Measurements from ENCODE around the gene HRC.

Gene HRC

DNA sequence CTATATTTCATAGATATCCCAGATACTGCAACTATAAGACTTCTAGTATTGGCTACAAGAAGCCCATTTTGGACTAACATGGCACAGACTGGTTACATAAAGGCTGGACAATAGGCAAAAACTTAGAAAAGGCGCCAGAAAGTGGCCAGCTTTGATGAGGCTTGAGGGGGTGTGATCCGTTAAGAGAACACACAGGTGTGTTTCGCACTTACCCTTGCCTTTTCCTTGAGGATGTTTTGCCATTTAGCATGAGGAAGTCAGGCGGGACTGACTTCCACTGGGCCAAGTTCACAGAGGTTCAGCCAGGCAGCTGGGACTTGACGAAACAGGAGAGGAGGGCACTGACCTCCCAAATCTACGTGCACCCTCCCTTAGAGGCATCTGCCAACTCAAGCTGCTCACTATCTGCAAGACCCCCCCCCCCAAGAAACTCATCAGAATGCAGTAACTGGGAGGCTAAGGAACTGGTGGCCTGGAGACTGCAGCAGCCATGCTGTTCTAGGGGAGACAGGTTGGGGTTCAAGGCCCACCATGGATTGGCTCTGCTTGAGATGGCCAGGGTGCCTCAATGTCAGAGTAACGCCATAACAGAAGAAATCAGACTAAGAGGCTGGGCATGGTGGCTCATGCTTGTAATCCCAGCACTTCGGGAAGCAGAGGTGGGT lies 45.5 kb downstream of the HRC start:
- TF ChIP-seq, protein P1, sequence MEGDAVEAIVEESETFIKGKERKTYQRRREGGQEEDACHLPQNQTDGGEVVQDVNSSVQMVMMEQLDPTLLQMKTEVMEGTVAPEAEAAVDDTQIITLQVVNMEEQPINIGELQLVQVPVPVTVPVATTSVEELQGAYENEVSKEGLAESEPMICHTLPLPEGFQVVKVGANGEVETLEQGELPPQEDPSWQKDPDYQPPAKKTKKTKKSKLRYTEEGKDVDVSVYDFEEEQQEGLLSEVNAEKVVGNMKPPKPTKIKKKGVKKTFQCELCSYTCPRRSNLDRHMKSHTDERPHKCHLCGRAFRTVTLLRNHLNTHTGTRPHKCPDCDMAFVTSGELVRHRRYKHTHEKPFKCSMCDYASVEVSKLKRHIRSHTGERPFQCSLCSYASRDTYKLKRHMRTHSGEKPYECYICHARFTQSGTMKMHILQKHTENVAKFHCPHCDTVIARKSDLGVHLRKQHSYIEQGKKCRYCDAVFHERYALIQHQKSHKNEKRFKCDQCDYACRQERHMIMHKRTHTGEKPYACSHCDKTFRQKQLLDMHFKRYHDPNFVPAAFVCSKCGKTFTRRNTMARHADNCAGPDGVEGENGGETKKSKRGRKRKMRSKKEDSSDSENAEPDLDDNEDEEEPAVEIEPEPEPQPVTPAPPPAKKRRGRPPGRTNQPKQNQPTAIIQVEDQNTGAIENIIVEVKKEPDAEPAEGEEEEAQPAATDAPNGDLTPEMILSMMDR (IDR thresholded peaks at IDR 0.05), result no peak

DNA sequence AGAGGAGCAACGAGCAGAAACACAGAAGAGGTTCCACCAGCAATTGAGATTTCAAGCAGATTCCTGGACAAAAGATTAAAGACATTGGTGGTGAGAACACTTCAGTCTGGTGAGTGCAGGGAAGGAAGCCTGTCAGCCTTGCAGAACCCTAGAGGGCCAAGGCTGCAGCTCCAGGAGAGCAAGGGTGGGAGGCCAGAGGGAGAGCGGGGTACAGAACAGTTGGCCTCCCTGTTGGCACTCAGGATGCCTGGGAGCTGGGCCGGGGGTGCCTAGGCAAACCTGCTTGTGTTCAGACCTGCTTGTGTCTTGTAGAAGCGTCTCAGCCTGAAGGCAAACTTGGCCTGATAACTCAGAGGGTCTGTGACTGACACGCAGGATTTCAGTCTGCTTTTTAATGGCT lies 46.1 kb downstream of the HRC start:
- TF ChIP-seq, protein P1 (IDR thresholded peaks at IDR 0.05), result no peak

DNA sequence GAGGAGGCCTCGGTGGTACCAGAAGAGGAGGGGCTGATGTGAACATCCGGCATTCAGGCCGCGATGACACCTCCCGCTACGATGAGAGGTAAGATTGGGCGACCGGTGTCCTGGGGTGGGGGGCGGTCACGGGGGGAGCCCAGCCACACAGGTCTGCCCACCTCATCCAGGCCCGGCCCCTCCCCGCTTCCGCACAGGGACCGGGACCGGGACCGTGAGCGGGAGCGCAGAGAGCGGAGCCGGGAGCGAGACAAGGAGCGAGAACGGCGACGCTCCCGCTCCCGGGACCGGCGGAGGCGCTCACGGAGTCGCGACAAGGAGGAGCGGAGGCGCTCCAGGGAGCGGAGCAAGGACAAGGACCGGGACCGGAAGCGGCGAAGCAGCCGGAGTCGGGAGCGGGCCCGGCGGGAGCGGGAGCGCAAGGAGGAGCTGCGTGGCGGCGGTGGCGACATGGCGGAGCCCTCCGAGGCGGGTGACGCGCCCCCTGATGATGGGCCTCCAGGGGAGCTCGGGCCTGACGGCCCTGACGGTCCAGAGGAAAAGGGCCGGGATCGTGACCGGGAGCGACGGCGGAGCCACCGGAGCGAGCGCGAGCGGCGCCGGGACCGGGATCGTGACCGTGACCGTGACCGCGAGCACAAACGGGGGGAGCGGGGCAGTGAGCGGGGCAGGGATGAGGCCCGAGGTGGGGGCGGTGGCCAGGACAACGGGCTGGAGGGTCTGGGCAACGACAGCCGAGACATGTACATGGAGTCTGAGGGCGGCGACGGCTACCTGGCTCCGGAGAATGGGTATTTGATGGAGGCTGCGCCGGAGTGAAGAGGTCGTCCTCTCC lies 47.4 kb downstream of the HRC start:
- TF ChIP-seq, protein P1 (IDR thresholded peaks at IDR 0.05), result no peak

DNA sequence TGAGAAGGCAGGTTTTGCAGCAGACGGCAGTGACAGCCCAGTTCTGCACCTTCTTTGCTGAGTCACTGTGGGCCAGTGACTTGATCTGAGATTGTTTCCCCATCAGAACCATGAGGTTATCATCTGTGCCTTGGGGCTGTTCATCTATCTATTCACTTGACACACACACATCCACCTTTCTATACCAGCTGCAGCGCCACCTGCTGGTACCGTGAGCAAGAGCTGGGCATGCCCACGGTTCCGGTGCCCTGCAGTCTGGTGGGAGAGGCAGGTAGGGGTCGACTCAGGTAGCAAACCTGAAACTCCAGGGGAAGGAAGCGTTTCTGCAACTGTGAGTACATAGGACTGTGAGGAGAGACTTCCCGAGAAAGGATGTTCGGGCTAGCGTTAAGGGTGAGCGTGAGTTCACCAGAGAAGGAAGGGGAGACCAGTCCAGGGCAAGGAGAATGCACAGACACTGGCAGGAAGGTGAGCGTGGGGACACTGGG lies 48.5 kb downstream of the HRC start:
- TF ChIP-seq, protein P1 (IDR thresholded peaks at IDR 0.05), result peak; percentile 84

DNA sequence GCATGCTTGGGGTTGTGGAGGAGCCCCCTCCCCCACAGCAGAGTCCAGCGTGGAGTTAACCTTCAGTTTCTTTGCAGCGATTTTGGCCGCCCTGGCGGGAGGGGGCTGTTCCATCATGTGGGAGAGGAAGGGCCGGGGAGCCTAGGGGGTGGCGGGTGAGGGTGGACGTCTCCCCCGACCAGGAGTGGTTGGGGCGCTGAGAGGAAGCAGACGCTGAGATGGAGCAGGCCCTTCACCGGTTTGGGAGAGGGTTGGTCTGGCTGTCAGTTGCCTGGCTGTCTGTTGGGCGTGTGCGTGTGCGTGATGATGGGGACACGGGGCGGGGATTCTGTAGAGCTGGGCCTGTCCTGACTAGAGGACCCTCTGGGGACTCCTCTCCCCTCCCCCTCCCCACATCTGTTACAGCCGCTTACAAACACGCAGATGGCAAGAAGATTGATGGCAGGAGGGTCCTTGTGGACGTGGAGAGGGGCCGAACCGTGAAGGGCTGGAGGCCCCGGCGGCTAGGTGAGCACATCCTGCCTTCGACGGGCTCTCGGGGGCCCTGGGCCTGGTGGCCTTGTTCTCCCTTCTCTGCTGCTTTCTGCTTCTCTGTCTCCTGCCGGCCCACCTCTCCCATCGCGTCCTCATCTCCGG lies 50.8 kb downstream of the HRC start:
- TF ChIP-seq, protein P1 (IDR thresholded peaks at IDR 0.05), result no peak

DNA sequence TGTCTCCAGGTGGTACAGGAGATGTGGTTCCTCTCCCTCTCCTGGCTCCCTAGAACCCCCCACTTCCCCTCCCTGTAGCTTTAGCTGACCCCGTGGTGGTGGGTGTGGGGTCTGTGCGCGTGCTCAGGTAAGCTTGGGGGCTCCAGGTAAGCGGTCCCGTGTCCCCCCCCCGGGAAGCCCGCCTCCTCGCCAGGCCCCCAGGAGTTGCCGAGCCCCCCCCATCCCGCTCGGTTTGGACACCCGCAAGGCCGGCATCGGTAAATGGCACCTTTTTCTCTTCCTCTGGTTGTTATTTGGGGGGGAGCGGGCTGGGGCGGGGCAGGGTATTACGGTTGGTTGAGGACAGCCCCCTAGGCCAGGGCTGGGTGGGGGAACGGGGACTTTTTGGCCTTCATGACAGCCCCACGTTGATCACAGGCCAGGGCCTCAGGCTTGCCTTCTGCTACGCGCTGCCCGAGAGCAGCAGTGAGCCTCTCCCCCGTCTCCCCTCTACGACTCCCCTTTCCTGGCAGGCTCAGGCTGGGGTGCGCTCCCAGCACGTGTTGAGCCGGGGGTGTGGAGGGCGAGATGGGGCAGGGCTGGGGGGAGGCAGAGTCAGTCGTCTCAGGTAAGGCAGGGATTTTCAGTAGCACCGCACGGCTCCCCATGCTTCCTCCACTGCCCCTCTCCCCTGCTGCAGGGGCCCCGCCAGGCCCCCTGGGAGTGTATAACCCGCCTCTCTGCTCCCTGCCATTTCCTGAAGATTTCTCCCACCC lies 51.7 kb downstream of the HRC start:
- TF ChIP-seq, protein P1 (IDR thresholded peaks at IDR 0.05), result no peak

DNA sequence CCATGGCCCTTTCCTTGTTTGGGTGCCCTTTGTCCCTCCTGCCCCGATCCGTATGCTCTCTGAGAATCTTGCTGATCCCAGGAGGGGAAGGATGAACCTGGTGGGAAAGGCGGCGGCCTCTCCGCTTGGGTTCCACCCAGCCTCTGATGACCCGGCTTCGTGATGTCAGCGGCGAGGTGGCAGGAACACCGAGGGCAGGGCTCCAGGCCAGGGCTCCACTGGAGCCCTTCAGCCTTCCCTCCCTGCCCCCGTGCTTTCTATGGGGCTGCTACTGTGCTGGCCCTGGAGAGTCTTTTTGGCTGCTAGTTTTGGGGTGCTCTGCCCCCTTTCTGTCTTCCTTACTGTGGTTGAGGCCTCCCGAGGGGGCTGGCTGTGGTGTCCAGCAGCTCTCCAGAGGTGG lies 52.9 kb downstream of the HRC start:
- TF ChIP-seq, protein P1 (IDR thresholded peaks at IDR 0.05), result no peak
